K562 treated with DMSO at 1 percent for 4 hours (cell line): Measurements from ENCODE around the gene FHL3. TPM values are rescaled to one million over a fixed set of nuclear protein-coding genes. Genes with fewer than 3 reads are reported as not detected.

Experiments used
- total RNA-seq: library from RNA; unstranded; fragments of 300-600 nt; gene quantifications from 2 replicates; pipeline ENCODE4 v1.2.3, GENCODE V29; 2022; ENCODE audit not compliant: insufficient read depth

Gene FHL3, protein sequence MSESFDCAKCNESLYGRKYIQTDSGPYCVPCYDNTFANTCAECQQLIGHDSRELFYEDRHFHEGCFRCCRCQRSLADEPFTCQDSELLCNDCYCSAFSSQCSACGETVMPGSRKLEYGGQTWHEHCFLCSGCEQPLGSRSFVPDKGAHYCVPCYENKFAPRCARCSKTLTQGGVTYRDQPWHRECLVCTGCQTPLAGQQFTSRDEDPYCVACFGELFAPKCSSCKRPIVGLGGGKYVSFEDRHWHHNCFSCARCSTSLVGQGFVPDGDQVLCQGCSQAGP
- 64.1 and 89.4 TPM in 2 replicates for total RNA-seq

DNA sequence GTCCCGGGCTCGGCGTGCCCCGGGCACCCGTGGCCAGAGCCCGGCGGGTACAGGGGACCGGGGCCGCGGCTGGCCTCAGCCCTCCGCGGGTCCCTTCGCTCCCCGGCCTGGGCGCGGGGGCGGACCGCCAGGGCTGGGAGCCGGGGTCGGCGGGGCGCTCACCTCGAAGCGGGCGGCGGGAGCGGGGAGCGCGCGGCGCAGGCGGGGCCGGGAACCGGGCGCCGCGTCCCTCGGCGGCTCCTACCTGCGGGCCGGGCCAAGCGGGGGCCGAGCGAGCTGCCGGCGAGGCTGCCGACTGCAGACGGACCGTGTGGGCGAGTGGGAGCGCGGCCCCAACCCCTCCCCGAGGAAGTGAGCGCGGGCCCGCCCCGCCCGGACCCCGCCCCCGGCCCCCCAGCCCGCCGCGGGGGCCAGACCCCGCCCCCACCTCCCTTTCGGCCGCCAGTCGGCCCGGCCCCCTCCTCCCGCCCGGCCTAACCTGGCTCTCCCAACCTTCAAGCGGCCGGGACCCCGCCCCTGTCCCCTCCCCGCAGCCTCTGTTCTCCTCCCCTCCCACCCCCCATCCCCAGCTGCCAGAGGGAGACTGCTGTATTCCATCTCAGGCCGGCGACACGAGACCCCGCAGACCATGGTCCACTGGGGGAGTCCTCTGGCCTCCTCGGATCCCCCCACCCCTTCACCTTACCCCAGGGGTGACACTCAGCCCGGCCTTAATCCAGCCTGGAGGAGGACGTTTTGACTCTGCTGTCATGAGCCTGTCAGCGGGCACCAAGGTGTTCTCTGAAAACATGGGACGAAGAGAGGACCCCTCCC lies at the start of gene FHL3:
FHL3 (minus strand) TSS at position 320 of the 813 bp plus-strand sequence. CDS start 6,102 bp downstream, outside the sequence.

DNA sequence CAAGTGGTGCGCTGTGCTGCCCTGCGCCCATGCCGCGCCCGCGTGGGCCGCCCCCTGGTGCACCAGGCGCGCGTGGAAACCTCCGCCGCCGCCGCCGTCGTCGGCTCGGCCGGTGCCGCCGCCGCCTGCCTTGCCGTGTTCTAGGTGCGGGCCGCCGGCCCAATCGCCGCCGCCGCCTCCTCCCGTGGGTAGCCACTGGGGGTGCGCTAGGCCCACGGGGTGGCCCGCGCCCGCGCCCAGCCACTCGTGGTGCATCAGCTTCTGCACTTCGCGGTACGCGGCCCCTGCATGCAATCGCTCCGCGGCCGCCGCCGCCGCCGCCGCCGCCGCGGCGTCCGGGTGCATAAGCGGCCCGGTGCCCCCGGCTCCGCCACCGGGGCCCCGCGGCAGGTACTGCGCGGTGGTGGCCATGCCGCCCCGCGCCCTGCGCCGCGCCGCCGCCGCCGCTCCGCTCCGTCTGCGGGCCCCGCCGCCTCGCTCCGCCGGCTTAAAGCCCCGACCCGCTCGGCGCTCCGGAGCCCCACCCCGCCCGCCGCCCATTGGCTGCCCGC lies 41.1 kb upstream of the FHL3 start, which contains the start of gene POU3F1:
POU3F1 (minus strand) TSS at position 461 of the 551 bp plus-strand sequence; CDS start at position 411, 50 bp downstream.

DNA sequence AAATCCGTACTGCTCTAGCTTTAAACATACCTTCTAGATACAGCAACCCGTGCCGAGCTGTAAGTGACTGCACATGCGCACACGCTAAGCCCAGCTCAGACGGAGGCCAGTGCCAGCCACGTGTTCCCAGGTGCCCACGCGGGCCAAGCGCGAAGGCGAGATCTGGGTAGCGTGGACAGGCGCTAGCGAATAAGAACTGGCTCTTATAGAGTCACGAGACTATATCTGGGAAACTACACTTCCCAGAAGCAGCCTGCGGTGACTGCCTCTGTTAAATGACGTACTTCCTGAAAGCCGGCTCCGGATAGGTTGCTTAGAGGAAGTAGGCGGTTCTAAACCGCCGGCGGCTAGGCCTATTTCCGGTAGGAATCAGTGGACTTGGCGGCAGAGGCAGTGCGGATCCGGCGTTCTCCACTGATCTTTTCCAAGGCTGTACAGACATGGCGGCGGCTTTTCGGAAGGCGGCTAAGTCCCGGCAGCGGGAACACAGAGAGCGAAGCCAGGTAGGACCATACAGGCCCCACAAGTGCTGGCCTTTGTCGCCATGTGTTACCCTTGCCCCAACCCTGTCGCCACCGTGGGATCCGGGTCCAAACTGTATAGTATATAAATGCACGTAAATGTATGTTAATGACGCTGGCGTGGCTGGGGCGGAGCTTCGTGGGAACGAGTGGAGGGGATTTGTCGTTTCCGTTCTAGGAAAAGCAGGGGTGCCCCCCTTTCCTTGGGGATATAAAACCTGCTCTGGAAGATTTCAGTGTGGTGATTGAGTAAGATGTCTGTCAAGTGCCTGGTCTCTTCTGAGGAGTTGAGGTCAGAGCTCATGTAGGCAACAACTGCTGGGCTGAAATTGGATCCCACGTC lies 7.3 kb upstream of the FHL3 start, which contains the start of gene UTP11:
UTP11 (plus strand) TSS at position 372 of the 864 bp plus-strand sequence; CDS start at position 441, 69 bp downstream.

Other genes with a start within 250 kb of the FHL3 start
- gene EPHA10, start 240.4 kb downstream of the FHL3 start, total RNA-seq, result not detected in 2 replicates
- not detected in 2 replicates for gene MANEAL, start 211.7 kb downstream of the FHL3 start, total RNA-seq
- gene C1orf122, start 197.7 kb downstream of the FHL3 start, total RNA-seq, result 82.4 and 87.8 TPM in 2 replicates
- gene YRDC, start 197.3 kb downstream of the FHL3 start, total RNA-seq, result 53.4 and 53.5 TPM in 2 replicates
- 3.8 and 3.9 TPM in 2 replicates for gene MTF1, start 145.9 kb downstream of the FHL3 start, total RNA-seq
- 15.9 and 18.8 TPM in 2 replicates for gene INPP5B, start 58.5 kb downstream of the FHL3 start, total RNA-seq
- gene SF3A3, start 15.5 kb downstream of the FHL3 start, total RNA-seq, result 94.1 and 148 TPM in 2 replicates
- 46.6 and 68.5 TPM in 2 replicates for gene UTP11, start 7.2 kb upstream of the FHL3 start, total RNA-seq
- gene POU3F1, start 41.3 kb upstream of the FHL3 start, total RNA-seq, result not detected in 2 replicates